ENCODE measurements around the gene ITK.

The ITK gene

GRCh38 chr5:157267761-157268480, 87.3 kb downstream of the ITK start:
- Histone ChIP-seq H3K27me3 (ENCODE audit: control insufficient read depth in 3 of 3, insufficient read depth in 3 of 3, low read depth in 1 of 3, low read length in 3 of 3) (peaks cover 0 to 7% (median 0%) of the 10 kb centered on the region in 3 experiments), H3K4me3 (ENCODE audit: low read length in 2 of 2) (peak overlapping the region; percentile 16 to 89)

DNA sequence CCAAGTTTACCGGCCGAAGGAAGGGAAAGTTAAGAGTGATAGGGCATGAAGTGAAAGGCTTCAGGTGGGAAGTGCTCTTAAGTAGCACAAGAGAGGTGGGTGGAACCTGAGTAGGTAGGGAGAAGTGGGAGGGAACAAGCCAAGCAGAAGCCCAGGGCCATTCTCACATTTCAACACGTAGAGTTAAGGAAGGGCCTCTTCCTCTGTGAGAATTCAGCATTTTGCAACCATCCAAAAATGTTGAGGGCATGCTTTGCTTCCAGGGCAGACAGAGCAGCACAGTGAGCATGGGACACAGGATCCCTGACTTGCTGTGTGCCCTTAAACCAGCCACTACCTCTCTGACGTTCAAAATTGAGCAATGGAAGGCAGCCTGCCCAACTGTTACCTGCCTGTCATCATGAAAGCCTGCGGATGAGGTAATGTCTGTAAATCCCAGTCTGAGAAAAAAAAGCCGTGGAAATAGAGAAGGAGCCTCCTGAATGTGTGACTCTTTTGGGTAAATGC, 88.6 kb downstream of the ITK start:
- no peak for DNase-seq (ENCODE audit: low spot score)
- Histone ChIP-seq H3K14ac (ENCODE audit: low read length) (no peak overlapping the region), H4K8ac (ENCODE audit: low read depth, low read length) (no peak overlapping the region), H3K27ac (replicated peaks; ENCODE audit: low read length) (no peak overlapping the region), H3K4me1 (ENCODE audit: control insufficient read depth in 2 of 2, insufficient read depth in 1 of 2, low read depth in 1 of 2, low read length in 2 of 2) (peaks cover 15 to 21% of the 10 kb centered on the region in 2 donors), H3K4me2 (ENCODE audit: insufficient read depth, low read length, poor library complexity, severe bottlenecking) (no peak overlapping the region), H3K18ac (ENCODE audit: low read length) (no peak overlapping the region), H2BK5ac (ENCODE audit: low read length) (no peak overlapping the region), H3K36me3 (replicated peaks in 1 of 2; ENCODE audit: control insufficient read depth in 2 of 2, insufficient read depth in 2 of 2, low read length in 2 of 2) (peaks cover 0 to 34% of the 10 kb centered on the region in 2 donors), H2AK5ac (ENCODE audit: low read depth, low read length) (no peak overlapping the region), H2BK15ac (ENCODE audit: low read length) (no peak overlapping the region), H2BK12ac (ENCODE audit: low read length) (no peak overlapping the region), H3K79me1 (ENCODE audit: low read depth, low read length) (peaks cover 8% of the 10 kb centered on the region), H2AFZ (ENCODE audit: low read length) (no peak overlapping the region), H3K4ac (ENCODE audit: low read length) (no peak overlapping the region), H3K9me3 (replicated peaks in 1 of 2; ENCODE audit: control insufficient read depth in 2 of 2, insufficient read depth in 1 of 2, low read depth in 1 of 2, low read length in 2 of 2) (peaks cover 0 to under 1% of the 10 kb centered on the region in 2 donors), H3K27me3 (ENCODE audit: control insufficient read depth in 3 of 3, insufficient read depth in 3 of 3, low read depth in 1 of 3, low read length in 3 of 3) (no peaks in the 10 kb centered on the region), H3K4me3 (ENCODE audit: low read length in 2 of 2) (no peak overlapping the region), H2BK120ac (ENCODE audit: low read depth, low read length) (no peak overlapping the region), H3K23ac (ENCODE audit: low read depth, low read length, poor library complexity) (no peak overlapping the region), H3K9ac (ENCODE audit: low read depth, low read length, poor library complexity) (peak overlapping the region; percentile 26), H4K91ac (ENCODE audit: low read depth, low read length, poor library complexity) (no peak overlapping the region)
- WGBS, 2 donors (ENCODE audit: extremely low coverage in 2 of 2, insufficient read length in 2 of 2, insufficient replicate concordance in 1 of 2) = no CpG with 5 or more reads among the region's 6 CpGs

More at GRCh38 chr5:157267761-157268480, 87.3 kb downstream of the ITK start:
- Histone ChIP-seq H3K4me2 (ENCODE audit: insufficient read depth, low read length, poor library complexity, severe bottlenecking) (no peak overlapping the region), H3K14ac (ENCODE audit: low read length) (no peak overlapping the region), H3K9me3 (replicated peaks in 1 of 2; ENCODE audit: control insufficient read depth in 2 of 2, insufficient read depth in 1 of 2, low read depth in 1 of 2, low read length in 2 of 2) (no peaks in the 10 kb centered on the region), H4K91ac (ENCODE audit: low read depth, low read length, poor library complexity) (no peak overlapping the region), H2BK15ac (ENCODE audit: low read length) (no peak overlapping the region), H3K79me1 (ENCODE audit: low read depth, low read length) (peaks cover 8% of the 10 kb centered on the region), H2BK12ac (ENCODE audit: low read length) (no peak overlapping the region), H2BK120ac (ENCODE audit: low read depth, low read length) (no peak overlapping the region), H2AFZ (ENCODE audit: low read length) (no peak overlapping the region), H4K8ac (ENCODE audit: low read depth, low read length) (no peak overlapping the region), H3K4me1 (ENCODE audit: control insufficient read depth in 2 of 2, insufficient read depth in 1 of 2, low read depth in 1 of 2, low read length in 2 of 2) (peaks cover 15 to 21% of the 10 kb centered on the region in 2 donors), H3K27ac (replicated peaks; ENCODE audit: low read length) (no peak overlapping the region), H2BK5ac (ENCODE audit: low read length) (no peak overlapping the region), H3K18ac (ENCODE audit: low read length) (no peak overlapping the region), H3K4ac (ENCODE audit: low read length) (no peak overlapping the region), H3K36me3 (replicated peaks in 1 of 2; ENCODE audit: control insufficient read depth in 2 of 2, insufficient read depth in 2 of 2, low read length in 2 of 2) (peaks cover 0 to 34% of the 10 kb centered on the region in 2 donors), H3K23ac (ENCODE audit: low read depth, low read length, poor library complexity) (no peak overlapping the region), H2AK5ac (ENCODE audit: low read depth, low read length) (no peak overlapping the region), H3K9ac (ENCODE audit: low read depth, low read length, poor library complexity) (no peak overlapping the region)
- no CpG with 5 or more reads among the region's 8 CpGs for WGBS, 2 donors (ENCODE audit: extremely low coverage in 2 of 2, insufficient read length in 2 of 2, insufficient replicate concordance in 1 of 2)
- DNase-seq (ENCODE audit: low spot score) = no peak

DNA sequence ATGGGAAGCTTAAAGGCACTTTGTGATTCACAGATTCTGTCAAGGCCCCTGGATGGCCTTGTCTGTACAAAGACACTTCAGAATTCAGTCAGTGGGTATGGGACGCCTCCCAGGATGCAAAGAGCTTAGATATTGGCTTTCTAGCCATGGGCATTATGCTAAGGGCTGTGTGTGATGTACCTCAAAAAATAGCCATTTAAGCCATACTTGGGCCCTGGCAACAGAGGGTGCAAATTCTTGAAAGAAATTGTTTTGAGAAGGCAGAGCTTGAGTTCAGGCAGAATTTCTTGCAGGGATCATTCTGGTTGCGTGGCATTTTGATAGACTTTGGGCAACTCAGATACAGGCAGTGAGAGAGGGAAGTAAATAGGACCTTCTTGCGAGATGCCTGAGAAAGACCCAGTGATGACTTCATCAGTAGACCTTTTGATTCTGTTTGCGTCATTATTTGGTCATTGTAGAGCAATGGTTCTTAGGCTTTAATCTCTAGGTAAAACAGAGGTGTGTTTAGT, 89.2 kb downstream of the ITK start:
- Histone ChIP-seq H3K36me3 (replicated peaks in 1 of 2; ENCODE audit: control insufficient read depth in 2 of 2, insufficient read depth in 2 of 2, low read length in 2 of 2) (peaks cover 0 to 34% of the 10 kb centered on the region in 2 donors), H3K4me2 (ENCODE audit: insufficient read depth, low read length, poor library complexity, severe bottlenecking) (no peak overlapping the region), H2BK15ac (ENCODE audit: low read length) (no peak overlapping the region), H4K8ac (ENCODE audit: low read depth, low read length) (no peak overlapping the region), H3K27me3 (ENCODE audit: control insufficient read depth in 3 of 3, insufficient read depth in 3 of 3, low read depth in 1 of 3, low read length in 3 of 3) (no peaks in the 10 kb centered on the region), H3K23ac (ENCODE audit: low read depth, low read length, poor library complexity) (no peak overlapping the region), H2AK5ac (ENCODE audit: low read depth, low read length) (no peak overlapping the region), H3K9ac (ENCODE audit: low read depth, low read length, poor library complexity) (no peak overlapping the region), H3K79me1 (ENCODE audit: low read depth, low read length) (peaks cover 8% of the 10 kb centered on the region), H3K4ac (ENCODE audit: low read length) (no peak overlapping the region), H2BK120ac (ENCODE audit: low read depth, low read length) (no peak overlapping the region), H3K4me3 (ENCODE audit: low read length in 2 of 2) (no peak overlapping the region), H3K14ac (ENCODE audit: low read length) (no peak overlapping the region), H2AFZ (ENCODE audit: low read length) (no peak overlapping the region), H2BK12ac (ENCODE audit: low read length) (no peak overlapping the region), H3K4me1 (ENCODE audit: control insufficient read depth in 2 of 2, insufficient read depth in 1 of 2, low read depth in 1 of 2, low read length in 2 of 2) (peaks cover 15 to 21% of the 10 kb centered on the region in 2 donors), H2BK5ac (ENCODE audit: low read length) (no peak overlapping the region), H3K27ac (replicated peaks; ENCODE audit: low read length) (no peak overlapping the region), H4K91ac (ENCODE audit: low read depth, low read length, poor library complexity) (no peak overlapping the region), H3K9me3 (replicated peaks in 1 of 2; ENCODE audit: control insufficient read depth in 2 of 2, insufficient read depth in 1 of 2, low read depth in 1 of 2, low read length in 2 of 2) (peaks cover 0 to 4% of the 10 kb centered on the region in 2 donors), H3K18ac (ENCODE audit: low read length) (no peak overlapping the region)
- DNase-seq (ENCODE audit: low spot score) = no peak
- WGBS, 2 donors (ENCODE audit: extremely low coverage in 2 of 2, insufficient read length in 2 of 2, insufficient replicate concordance in 1 of 2) = no CpG with 5 or more reads among the region's 4 CpGs

DNA sequence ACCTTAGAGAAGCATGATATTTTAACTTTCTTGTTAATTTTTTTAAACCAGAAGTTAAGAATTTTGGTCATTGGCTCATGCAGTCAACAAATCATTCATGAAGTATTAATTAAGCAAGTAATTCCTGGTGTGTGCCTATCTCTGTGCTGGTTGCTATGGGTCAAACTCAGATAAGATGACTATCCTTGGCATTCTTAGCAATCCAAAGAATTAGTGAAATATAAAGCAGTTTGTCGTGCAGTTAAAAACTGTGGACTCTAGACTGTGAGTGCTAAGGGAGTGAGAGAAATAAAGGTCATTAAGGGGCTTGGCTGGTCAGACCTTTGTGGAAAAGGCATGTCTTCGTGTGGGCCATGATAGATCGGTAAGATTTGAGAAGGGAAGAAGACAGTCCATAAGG, 90.1 kb downstream of the ITK start:
- H3K79me1 ChIP-seq (ENCODE audit: low read depth, low read length) = peaks cover 8% of the 10 kb centered on the region
- peaks cover 0 to 4% of the 10 kb centered on the region in 2 donors for H3K9me3 ChIP-seq (replicated peaks in 1 of 2; ENCODE audit: control insufficient read depth in 2 of 2, insufficient read depth in 1 of 2, low read depth in 1 of 2, low read length in 2 of 2)
- no peak overlapping the region for H3K27ac ChIP-seq (replicated peaks; ENCODE audit: low read length)
- no peak overlapping the region for H4K91ac ChIP-seq (ENCODE audit: low read depth, low read length, poor library complexity)
- H4K8ac ChIP-seq (ENCODE audit: low read depth, low read length) = no peak overlapping the region
- H2AK5ac ChIP-seq (ENCODE audit: low read depth, low read length) = no peak overlapping the region
- peaks cover 12 to 21% of the 10 kb centered on the region in 2 donors for H3K4me1 ChIP-seq (ENCODE audit: control insufficient read depth in 2 of 2, insufficient read depth in 1 of 2, low read depth in 1 of 2, low read length in 2 of 2)
- no peaks in the 10 kb centered on the region for H3K27me3 ChIP-seq (ENCODE audit: control insufficient read depth in 3 of 3, insufficient read depth in 3 of 3, low read depth in 1 of 3, low read length in 3 of 3)
- no peak overlapping the region for H3K4me3 ChIP-seq (ENCODE audit: low read length in 2 of 2)
- no peak overlapping the region for H3K9ac ChIP-seq (ENCODE audit: low read depth, low read length, poor library complexity)
- H2BK120ac ChIP-seq (ENCODE audit: low read depth, low read length) = no peak overlapping the region
- WGBS, 2 donors (ENCODE audit: extremely low coverage in 2 of 2, insufficient read length in 2 of 2, insufficient replicate concordance in 1 of 2) = no CpG with 5 or more reads among the region's 3 CpGs
- no peak overlapping the region for H3K18ac ChIP-seq (ENCODE audit: low read length)
- H2BK5ac ChIP-seq (ENCODE audit: low read length) = no peak overlapping the region
- no peak overlapping the region for H2AFZ ChIP-seq (ENCODE audit: low read length)
- DNase-seq (ENCODE audit: low spot score) = no peak
- H3K4me2 ChIP-seq (ENCODE audit: insufficient read depth, low read length, poor library complexity, severe bottlenecking) = no peak overlapping the region
- no peak overlapping the region for H2BK15ac ChIP-seq (ENCODE audit: low read length)
- no peak overlapping the region for H2BK12ac ChIP-seq (ENCODE audit: low read length)
- H3K4ac ChIP-seq (ENCODE audit: low read length) = no peak overlapping the region
- H3K23ac ChIP-seq (ENCODE audit: low read depth, low read length, poor library complexity) = no peak overlapping the region
- H3K36me3 ChIP-seq (replicated peaks in 1 of 2; ENCODE audit: control insufficient read depth in 2 of 2, insufficient read depth in 2 of 2, low read length in 2 of 2) = peaks cover 0 to 34% of the 10 kb centered on the region in 2 donors
- H3K14ac ChIP-seq (ENCODE audit: low read length) = no peak overlapping the region
